ENCODE data around the gene AMBRA1. TPM values are rescaled to one million over a fixed set of nuclear protein-coding genes. Genes with fewer than 3 reads are reported as not detected.

Gene AMBRA1
- polyA plus RNA-seq, 1 of the 3 experiments (the other 2 are of a cell fraction): 10.4 TPM

GRCh38 chr11:46378296-46378695 is 215.5 kb downstream of the AMBRA1 start:
- no peak for DNase-seq
- Histone ChIP-seq H2AFZ (ENCODE audit: low read depth) (no peak overlapping the region), H3K27me3 (ENCODE audit: insufficient read depth) (no peaks in the 10 kb centered on the region), H3K27ac (ENCODE audit: low read depth in 2 of 2, low read length in 1 of 2) (no peak overlapping the region; a peak in 1 of 4 replicates), H3K79me2 (ENCODE audit: insufficient read depth) (no peaks in the 10 kb centered on the region; the same call in 1 of the 2 replicates), H3K4me1 (ENCODE audit: control insufficient read depth in 1 of 2, insufficient read depth in 2 of 2, low read depth in 1 of 2, low read length in 1 of 2) (peaks cover 10 to 21% of the 10 kb centered on the region in 2 experiments; a peak in 2 of 4 replicates), H3K9me2 (no peaks in the 10 kb centered on the region), H3K9ac (no peak overlapping the region), H3K36me3 (replicated peaks in 1 of 2; ENCODE audit: control insufficient read depth in 1 of 2, insufficient read depth in 2 of 2, low read length in 1 of 2) (peaks cover 0 to 20% of the 10 kb centered on the region in 2 experiments), H3K4me2 (no peak overlapping the region), H3K9me3 (no peaks in the 10 kb centered on the region), H3F3A (replicated peaks; ENCODE audit: insufficient read depth) (peaks cover 3% of the 10 kb centered on the region), H3K4me3 (ENCODE audit: low read depth in 2 of 2, low read length in 1 of 2) (no peak overlapping the region), H4K20me1 (ENCODE audit: insufficient read depth) (no peaks in the 10 kb centered on the region)
- POLR2A ChIA-PET: no interaction called here
- no peak for TF ChIP-seq ZBTB33 (IDR thresholded peaks at IDR 0.05; ENCODE audit: borderline replicate concordance, low read depth)
- TF ChIP-seq RAD21 (IDR thresholded peaks at IDR 0.05; ENCODE audit: low read length): no peak
- CTCF ChIA-PET: interaction anchor here (0.9 to 5.3 kb wide), 8 partner anchors 10 to 32 kb away, joined by 3 to 47 read pairs (median 4); partner anchors contain the start of genes CHRM4 and DGKZ
- WGBS (ENCODE audit: low lambda C conversion rate): 100% methylated on average over 6 of the region's 10 CpGs

GRCh38 chr11:46377831-46378230 is 216.0 kb downstream of the AMBRA1 start:
- H3K4me1 ChIP-seq (ENCODE audit: control insufficient read depth in 1 of 2, insufficient read depth in 2 of 2, low read depth in 1 of 2, low read length in 1 of 2): peaks cover 8 to 16% of the 10 kb centered on the region in 2 experiments; a peak in 2 of 4 replicates
- no peak overlapping the region for H3K4me3 ChIP-seq (ENCODE audit: low read depth in 2 of 2, low read length in 1 of 2)
- WGBS (ENCODE audit: low lambda C conversion rate): 100% methylated on average over 2 of the region's 5 CpGs
- H3K79me2 ChIP-seq (ENCODE audit: insufficient read depth): no peaks in the 10 kb centered on the region; the same call in 1 of the 2 replicates
- no peak overlapping the region for H3K4me2 ChIP-seq
- CTCF ChIA-PET: interaction anchor here (0.9 to 5.3 kb wide), 7 partner anchors 10 to 32 kb away, joined by 3 to 47 read pairs (median 5); partner anchors contain the start of genes CHRM4 and DGKZ
- POLR2A ChIA-PET: no interaction called here
- peaks cover 0 to 20% of the 10 kb centered on the region in 2 experiments for H3K36me3 ChIP-seq (replicated peaks in 1 of 2; ENCODE audit: control insufficient read depth in 1 of 2, insufficient read depth in 2 of 2, low read length in 1 of 2)
- H3K9me2 ChIP-seq: no peaks in the 10 kb centered on the region
- DNase-seq: no peak
- no peak overlapping the region for H3K9ac ChIP-seq
- no peak overlapping the region for H3K27ac ChIP-seq (ENCODE audit: low read depth in 2 of 2, low read length in 1 of 2)
- no peak overlapping the region for H2AFZ ChIP-seq (ENCODE audit: low read depth)
- peaks cover 3% of the 10 kb centered on the region for H3F3A ChIP-seq (replicated peaks; ENCODE audit: insufficient read depth)
- H3K9me3 ChIP-seq: no peaks in the 10 kb centered on the region
- no peaks in the 10 kb centered on the region for H4K20me1 ChIP-seq (ENCODE audit: insufficient read depth)
- H3K27me3 ChIP-seq (ENCODE audit: insufficient read depth): no peaks in the 10 kb centered on the region
- no peak for TF ChIP-seq MXI1 (IDR thresholded peaks at IDR 0.05; ENCODE audit: low read depth, low read length)
- TF ChIP-seq TAF1 (IDR thresholded peaks at IDR 0.05; ENCODE audit: borderline replicate concordance, low read depth, low read length): no peak
- no peak for TF ChIP-seq USF1 (IDR thresholded peaks at IDR 0.05; ENCODE audit: borderline replicate concordance, low read depth)
- TF ChIP-seq RFX5 (IDR thresholded peaks at IDR 0.05; ENCODE audit: low read length): no peak
- TF ChIP-seq EZH2phosphoT487 (IDR thresholded peaks at IDR 0.05; ENCODE audit: borderline replicate concordance, low read depth): no peak
- TF ChIP-seq REST (IDR thresholded peaks at IDR 0.05; ENCODE audit: low read depth, low read length): no peak
- no peak for TF ChIP-seq TCF12 (IDR thresholded peaks at IDR 0.05)
- no peak for TF ChIP-seq GATA2 (CRISPR knock-in tag; IDR thresholded peaks at IDR 0.05)
- TF ChIP-seq PBX3 (IDR thresholded peaks at IDR 0.05): no peak
- no peak for TF ChIP-seq SMC3 (IDR thresholded peaks at IDR 0.05; ENCODE audit: low read depth, low read length)
- TF ChIP-seq EP300 (IDR thresholded peaks at IDR 0.05; ENCODE audit: borderline replicate concordance in 1 of 2, low read depth in 1 of 2, low read length in 1 of 2): no peak
- TF ChIP-seq RXRA (IDR thresholded peaks at IDR 0.05; ENCODE audit: borderline replicate concordance, low read depth): no peak
- no peak for TF ChIP-seq FOXJ3 (CRISPR knock-in tag; IDR thresholded peaks at IDR 0.05)
- no peak for TF ChIP-seq GABPA (IDR thresholded peaks at IDR 0.05; ENCODE audit: low read depth)
- TF ChIP-seq POLR2AphosphoS5 (IDR thresholded peaks at IDR 0.05; ENCODE audit: low read depth, low read length): no peak
- TF ChIP-seq JUND (IDR thresholded peaks at IDR 0.05): no peak
- TF ChIP-seq CTCF (IDR thresholded peaks at IDR 0.05): no peak
